Endothelial cell of umbilical vein (primary cell): ENCODE data around the gene AK8. TPM values are rescaled to one million over a fixed set of nuclear protein-coding genes. Genes with fewer than 3 reads are reported as not detected.

ENCODE experiments used
- BruUV-seq: library from RNA; stranded (reverse); fragments of 400-500 nt; replicated peaks from 2 replicates; lab custom pipeline; 2021; lab: Mats Ljungman, UMichigan
- CTCF ChIA-PET: fragments of 300-600, 350-600 bp; sonication (Branson Sonifier 250); formaldehyde crosslinking; loops from one replicate; lab custom pipeline; 2021; ENCODE audit warnings: antibody characterized with exemption, inconsistent platforms; lab: Charles Lee
- POLR2A ChIA-PET: fragments of 300-600, 350-600 bp; sonication (Branson Sonifier 250); formaldehyde crosslinking; loops from one replicate; lab custom pipeline; 2021; ENCODE audit warnings: antibody characterized with exemption, inconsistent platforms; lab: Charles Lee
- DNase-seq: peaks from one replicate; pipeline ENCODE4 v3.0.0-alpha.2; 2011; ENCODE audit warnings: low read depth, low spot score
- FAIRE-seq: peaks from 2 replicates; lab custom pipeline; 2011; peaks lifted over from hg19 to GRCh38; lab: Jason Lieb, UNC
- H2AFZ ChIP-seq: 2 replicates; pipeline ENCODE4 v1.6.0; 2012; ENCODE audit warnings: low read depth, low read length, control low read depth, inconsistent platforms
- H3K27ac ChIP-seq: 2 replicates; pipeline ENCODE4 v1.5.1; 2011; ENCODE audit warnings: low read depth, mild to moderate bottlenecking, control low read depth, low read length, moderate library complexity; ENCODE audit not compliant: insufficient read depth
- H3K27me3 ChIP-seq, 2 experiments: 2 replicates each; pipeline versions ENCODE4 v1.6.0 to v1.6.1; 2011; ENCODE audit warnings: low read length in 2 of 2, mixed read lengths in 1 of 2; ENCODE audit not compliant: control insufficient read depth in 2 of 2, insufficient read depth in 2 of 2
- H3K36me3 ChIP-seq, 2 experiments: 2 replicates in 1 of 2; 3 replicates in 1 of 2; pipeline ENCODE4 v1.5.1; 2011; ENCODE audit warnings: low read length in 2 of 2, mild to moderate bottlenecking in 1 of 2, moderate library complexity in 1 of 2; ENCODE audit not compliant: control insufficient read depth in 2 of 2, insufficient read depth in 2 of 2; ENCODE audit errors: extremely low read depth in 1 of 2
- H3K4me1 ChIP-seq: 3 replicates; pipeline ENCODE4 v1.5.1; 2011; ENCODE audit warnings: mild to moderate bottlenecking, low read length; ENCODE audit not compliant: control insufficient read depth, insufficient read depth; ENCODE audit errors: extremely low read depth
- H3K4me2 ChIP-seq: 2 replicates; pipeline ENCODE4 v1.6.1; 2011; ENCODE audit warnings: low read length, control low read depth, mixed read lengths; ENCODE audit not compliant: insufficient read depth
- H3K4me3 ChIP-seq, 3 experiments: fragments of 200-600 bp in 1 of 3; sonication (generic), shearing (Covaris generic) in 1 of 3; replicated peaks in 1 of 3; 2 replicates each; pipeline ENCODE4 v1.5.1; 2011 to 2016; ENCODE audit warnings: control low read depth in 3 of 3, low read length in 3 of 3, mild to moderate bottlenecking in 2 of 3, inconsistent platforms in 1 of 3, low read depth in 1 of 3, moderate library complexity in 1 of 3; ENCODE audit not compliant: insufficient read depth in 1 of 3
- H3K79me2 ChIP-seq: 2 replicates; pipeline ENCODE4 v1.6.0; 2012; ENCODE audit warnings: low read length, inconsistent platforms; ENCODE audit not compliant: control insufficient read depth, insufficient read depth
- H3K9ac ChIP-seq: replicated peaks from 2 replicates; pipeline ENCODE3; 2011; ENCODE audit warnings: low read length, control low read depth; ENCODE audit not compliant: insufficient read depth; ENCODE audit errors: extremely low read depth
- H3K9me1 ChIP-seq: replicated peaks from 3 replicates; pipeline ENCODE4 v1.6.0; 2011; ENCODE audit warnings: mild to moderate bottlenecking, low read length; ENCODE audit not compliant: control insufficient read depth, insufficient read depth; ENCODE audit errors: extremely low read depth
- H3K9me3 ChIP-seq: replicated peaks from 2 replicates; pipeline ENCODE4 v1.5.1; 2012; ENCODE audit warnings: low read length, inconsistent platforms; ENCODE audit not compliant: control insufficient read depth, insufficient read depth
- H4K20me1 ChIP-seq: replicated peaks from 2 replicates; pipeline ENCODE3; 2011; ENCODE audit warnings: mild to moderate bottlenecking, low read length; ENCODE audit not compliant: control insufficient read depth, insufficient read depth; ENCODE audit errors: extremely low read depth
- EZH2 ChIP-seq: IDR thresholded peaks from 2 replicates; pipeline ENCODE4 v1.6.1; 2012; ENCODE audit warnings: borderline replicate concordance, low read depth, mild to moderate bottlenecking, moderate library complexity, low read length, inconsistent platforms; ENCODE audit not compliant: severe bottlenecking
- FOS ChIP-seq: IDR thresholded peaks from 2 replicates; pipeline ENCODE4 v1.6.1; 2011; ENCODE audit warnings: mild to moderate bottlenecking, low read length, moderate library complexity, borderline replicate concordance; ENCODE audit not compliant: insufficient read depth
- GATA2 ChIP-seq: IDR thresholded peaks from 2 replicates; pipeline ENCODE4 v1.7.0; 2011; ENCODE audit warnings: low read depth, mild to moderate bottlenecking, moderate library complexity, mixed read lengths, low read length; ENCODE audit not compliant: insufficient read length, insufficient read depth
- JUN ChIP-seq: IDR thresholded peaks from 2 replicates; pipeline ENCODE4 v1.6.1; 2011; ENCODE audit warnings: borderline replicate concordance, low read depth; ENCODE audit not compliant: insufficient read length, insufficient read depth
- MYC ChIP-seq: IDR thresholded peaks from one replicate; pipeline ENCODE4 v1.6.1; 2011; ENCODE audit warnings: mild to moderate bottlenecking, low read depth, low read length
- POLR2A ChIP-seq: IDR thresholded peaks from 2 replicates; pipeline ENCODE4 v1.6.1; 2012; ENCODE audit warnings: low read depth, mild to moderate bottlenecking, control low read depth, low read length
- POLR2AphosphoS5 ChIP-seq: IDR thresholded peaks from 2 replicates; pipeline ENCODE4 v1.6.1; 2012; ENCODE audit warnings: low read depth, mild to moderate bottlenecking, control low read depth, low read length, moderate library complexity; ENCODE audit not compliant: insufficient read depth
- dilution Hi-C: fragments of 300-500 bp; cut with MboI; formaldehyde crosslinking; loops from one replicate; pipeline ENCODE4 v1.15.0; 2019; ENCODE audit warnings: low sequenced_read_pairs; ENCODE audit not compliant: extremely low pct_ligation_motif_present
- intact Hi-C: fragments of 100-400 bp; cut with micrococcal nuclease; formaldehyde crosslinking; loops from one replicate; pipeline ENCODE4 v1.10.0; 2022
- polyA plus RNA-seq, 4 experiments: library from polyadenylated mRNA; depleted of rRNA in 3 of 4; stranded (reverse) in 3 of 4; unstranded in 1 of 4; fragments of >200 nt; gene quantifications; 2 replicates each; pipeline versions ENCODE4 v1.2.1 to v1.2.3, GENCODE V29; 2011 to 2012; ENCODE audit warnings: missing spikeins in 1 of 4
- total RNA-seq: library from RNA; stranded (reverse); gene quantifications from 2 replicates; pipeline ENCODE4 v1.2.3, GENCODE V29; 2021
- TF ChIP-seq, protein P1 (sequence below): IDR thresholded peaks from 2 replicates; pipeline ENCODE4 v1.6.1; 2011; ENCODE audit not compliant: insufficient read depth, insufficient read length
- TF ChIP-seq, protein P2 (sequence below), 2 donors: IDR thresholded peaks; 1 replicate in 1 of 2; 2 replicates in 1 of 2; pipeline ENCODE4 v1.5.1; 2011; ENCODE audit warnings: low read length in 2 of 2, mild to moderate bottlenecking in 2 of 2, moderate library complexity in 2 of 2, control low read depth in 1 of 2, inconsistent platforms in 1 of 2, low read depth in 1 of 2; ENCODE audit not compliant: insufficient read depth in 1 of 2; ENCODE audit errors: extremely low read depth in 1 of 2

Gene AK8
- total and polyA plus RNA-seq, 2 donors (not counting 3 experiments of a cell fraction or from before 2014, with no cell fraction given): 0.06 TPM; not detected in 1

DNA sequence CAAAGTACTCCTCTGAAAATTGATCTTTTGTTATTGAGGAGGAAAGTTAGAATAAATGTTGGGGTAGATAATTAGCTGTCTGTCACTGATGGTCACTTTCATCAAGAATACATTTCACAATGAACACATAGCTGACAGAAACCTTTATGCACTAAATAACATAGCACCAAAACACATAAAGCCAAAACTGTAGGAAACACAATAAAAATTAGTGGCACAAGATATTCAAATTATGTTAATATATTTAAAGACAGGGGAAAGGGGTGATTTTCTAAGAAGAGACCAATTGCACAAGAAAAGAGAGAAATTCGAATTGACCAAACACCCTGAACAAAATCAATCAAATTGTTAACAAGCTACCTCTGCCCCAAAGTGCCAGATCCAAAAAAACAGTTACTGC is 89.7 kb downstream of the AK8 start:
- dilution Hi-C loops: no loop called here
- H3K9me1 ChIP-seq: no peaks in the 10 kb centered on the region
- no peak overlapping the region for H3K9ac ChIP-seq
- no peak overlapping the region for H2AFZ ChIP-seq
- intact Hi-C loops: no loop called here
- no peaks in the 10 kb centered on the region for H3K9me3 ChIP-seq
- H3K4me3 ChIP-seq: no peak overlapping the region
- H3K36me3 ChIP-seq: no peaks in the 10 kb centered on the region
- DNase-seq: no peak
- POLR2A ChIA-PET: no interaction called here
- H3K79me2 ChIP-seq: no peaks in the 10 kb centered on the region
- no TSS peak for BruUV-seq
- H4K20me1 ChIP-seq: no peaks in the 10 kb centered on the region
- H3K27ac ChIP-seq: no peak overlapping the region
- TF ChIP-seq, protein P1, sequence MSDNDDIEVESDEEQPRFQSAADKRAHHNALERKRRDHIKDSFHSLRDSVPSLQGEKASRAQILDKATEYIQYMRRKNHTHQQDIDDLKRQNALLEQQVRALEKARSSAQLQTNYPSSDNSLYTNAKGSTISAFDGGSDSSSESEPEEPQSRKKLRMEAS: no peak
- TF ChIP-seq JUN (no peak), EZH2 (no peak), POLR2AphosphoS5 (no peak), GATA2 (no peak), POLR2A (no peak), FOS (no peak), MYC (no peak)
- TF ChIP-seq, protein P2, sequence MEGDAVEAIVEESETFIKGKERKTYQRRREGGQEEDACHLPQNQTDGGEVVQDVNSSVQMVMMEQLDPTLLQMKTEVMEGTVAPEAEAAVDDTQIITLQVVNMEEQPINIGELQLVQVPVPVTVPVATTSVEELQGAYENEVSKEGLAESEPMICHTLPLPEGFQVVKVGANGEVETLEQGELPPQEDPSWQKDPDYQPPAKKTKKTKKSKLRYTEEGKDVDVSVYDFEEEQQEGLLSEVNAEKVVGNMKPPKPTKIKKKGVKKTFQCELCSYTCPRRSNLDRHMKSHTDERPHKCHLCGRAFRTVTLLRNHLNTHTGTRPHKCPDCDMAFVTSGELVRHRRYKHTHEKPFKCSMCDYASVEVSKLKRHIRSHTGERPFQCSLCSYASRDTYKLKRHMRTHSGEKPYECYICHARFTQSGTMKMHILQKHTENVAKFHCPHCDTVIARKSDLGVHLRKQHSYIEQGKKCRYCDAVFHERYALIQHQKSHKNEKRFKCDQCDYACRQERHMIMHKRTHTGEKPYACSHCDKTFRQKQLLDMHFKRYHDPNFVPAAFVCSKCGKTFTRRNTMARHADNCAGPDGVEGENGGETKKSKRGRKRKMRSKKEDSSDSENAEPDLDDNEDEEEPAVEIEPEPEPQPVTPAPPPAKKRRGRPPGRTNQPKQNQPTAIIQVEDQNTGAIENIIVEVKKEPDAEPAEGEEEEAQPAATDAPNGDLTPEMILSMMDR (IDR thresholded peaks at IDR 0.05; ENCODE audit: extremely low read depth in 1 of 2, insufficient read depth in 1 of 2, low read depth in 1 of 2, low read length in 2 of 2): no peak
- CTCF ChIA-PET: interaction anchor here (0.8 kb wide), 1 partner anchor 19 kb away, joined by 3 read pairs; no protein-coding TSS in a partner anchor
- no peak for FAIRE-seq
- H3K4me2 ChIP-seq: no peak overlapping the region
- peaks cover 3 to 17% of the 10 kb centered on the region in 2 experiments for H3K27me3 ChIP-seq
- no peaks in the 10 kb centered on the region for H3K4me1 ChIP-seq
